GM19023 (cell line): Measurements from ENCODE around the gene ZNF385D.

Source experiments
- ATAC-seq: cut with Tn5 transposase; IDR thresholded peaks from one replicate; pipeline ENCODE4 v1.9.1; 2021; ENCODE audit warnings: mild to moderate bottlenecking, moderate library complexity; ENCODE audit not compliant: unreplicated experiment

Gene ZNF385D

DNA sequence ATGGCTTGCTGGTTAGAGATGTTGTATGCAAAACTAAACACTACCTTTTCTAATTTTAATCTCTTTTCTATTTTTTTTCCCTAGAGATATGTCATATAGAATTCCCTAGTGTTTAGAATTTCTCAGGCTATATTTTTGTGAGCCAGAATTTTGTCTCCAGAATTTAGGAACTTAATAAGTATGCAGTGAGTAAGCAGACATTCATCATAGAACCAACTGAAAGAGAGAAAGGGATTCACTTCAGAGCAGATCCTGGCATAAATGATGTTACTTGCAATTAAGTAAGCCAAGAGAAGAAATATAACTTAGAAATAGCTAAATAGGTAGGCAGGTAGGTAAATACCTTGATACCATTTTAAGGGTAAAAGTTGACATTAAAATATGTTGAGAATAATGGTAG, 288.9 kb downstream of the ZNF385D start:
- no peak for ATAC-seq

- ATAC-seq: no peak
Observed at GRCh38 chr3:21457084-21457483, 293.9 kb downstream of the ZNF385D start.

DNA sequence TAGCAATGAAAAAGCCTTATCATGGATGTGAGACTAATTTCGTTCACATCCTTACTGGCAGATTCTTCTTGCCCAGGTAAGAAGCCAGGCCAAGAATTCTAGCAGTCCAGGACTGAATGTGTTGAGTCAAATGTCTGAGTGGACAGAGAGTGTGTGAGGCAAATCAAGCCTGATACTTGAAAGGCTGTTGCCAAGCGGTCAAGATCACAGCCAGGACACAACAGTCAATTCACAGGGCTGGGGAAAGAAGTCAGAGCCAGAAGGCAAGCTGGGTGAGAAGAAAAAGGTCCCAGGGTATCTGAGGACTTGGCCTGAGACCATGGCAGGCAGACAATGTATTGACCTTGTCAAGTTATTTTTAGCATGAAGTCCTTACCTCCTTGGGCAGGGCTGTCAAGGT, 301.3 kb downstream of the ZNF385D start:
- ATAC-seq: no peak

- ATAC-seq: no peak
Observed at GRCh38 chr3:21447476-21448151, 303.4 kb downstream of the ZNF385D start.

DNA sequence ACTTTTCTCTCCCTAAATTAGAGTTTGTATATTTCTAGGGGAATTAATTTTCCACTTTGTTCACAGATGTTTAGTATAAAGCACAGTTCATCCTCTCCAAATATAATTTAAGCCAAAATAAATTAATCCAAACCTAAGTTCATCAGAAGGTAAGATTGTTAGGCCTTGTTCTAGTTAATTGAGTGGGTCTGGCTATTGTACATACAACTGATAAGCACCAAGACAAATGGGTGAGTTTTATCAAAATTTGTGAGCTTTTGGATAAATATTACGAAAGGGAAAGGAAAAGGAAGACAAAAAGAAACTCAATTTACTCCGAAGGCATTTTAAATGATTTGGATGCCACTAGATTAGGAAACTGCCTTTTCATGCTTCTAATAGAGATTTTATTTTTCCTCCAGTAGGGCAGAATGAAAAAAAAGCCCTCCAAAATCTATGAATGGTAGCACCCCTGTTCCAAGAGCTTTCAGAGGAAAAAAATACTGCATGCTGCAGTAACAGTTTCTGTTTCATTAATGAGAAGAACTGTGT, 304.0 kb downstream of the ZNF385D start:
- no peak for ATAC-seq

DNA sequence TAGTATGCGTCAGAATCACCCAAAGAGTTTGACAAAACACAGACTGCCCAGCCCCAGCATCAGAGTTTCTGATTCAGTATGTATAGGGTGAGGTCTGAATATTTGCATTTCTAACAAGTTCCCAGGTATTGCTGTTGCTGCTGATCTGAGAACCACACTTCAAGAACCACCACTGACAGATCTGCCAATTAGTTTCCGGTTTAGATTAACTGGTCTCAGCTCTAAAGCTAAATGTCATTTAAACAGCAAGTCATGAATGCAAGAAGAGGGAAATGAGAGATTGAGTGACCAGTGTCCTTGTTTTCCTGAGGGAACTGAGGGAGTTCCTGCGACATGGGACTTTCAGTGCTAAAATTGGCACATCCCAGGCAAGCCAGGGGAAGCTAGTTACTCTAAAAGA, 305.0 kb downstream of the ZNF385D start:
- ATAC-seq: peak; percentile 69

GRCh38 chr3:21441821-21442220, 309.2 kb downstream of the ZNF385D start:
- no peak for ATAC-seq

DNA sequence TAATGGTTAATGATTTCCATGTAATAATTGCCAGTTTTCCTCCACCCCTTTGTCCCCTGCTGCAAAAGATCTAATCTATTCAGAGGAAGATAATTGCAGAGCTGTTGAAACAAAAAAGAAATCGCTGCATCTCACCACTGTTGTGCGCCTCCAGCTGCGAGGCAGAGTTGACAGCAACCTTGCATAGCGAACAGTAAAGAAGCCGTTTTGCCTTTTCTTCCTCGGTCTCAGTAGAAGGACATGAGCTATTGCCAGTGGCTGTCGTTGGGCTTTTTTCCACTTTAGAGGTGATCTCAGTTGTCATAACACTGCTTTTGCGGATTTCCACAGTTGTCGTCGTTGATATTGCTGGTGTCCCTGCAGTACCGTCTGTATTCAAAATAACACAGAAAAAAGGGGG, 314.2 kb downstream of the ZNF385D start:
- ATAC-seq: no peak

DNA sequence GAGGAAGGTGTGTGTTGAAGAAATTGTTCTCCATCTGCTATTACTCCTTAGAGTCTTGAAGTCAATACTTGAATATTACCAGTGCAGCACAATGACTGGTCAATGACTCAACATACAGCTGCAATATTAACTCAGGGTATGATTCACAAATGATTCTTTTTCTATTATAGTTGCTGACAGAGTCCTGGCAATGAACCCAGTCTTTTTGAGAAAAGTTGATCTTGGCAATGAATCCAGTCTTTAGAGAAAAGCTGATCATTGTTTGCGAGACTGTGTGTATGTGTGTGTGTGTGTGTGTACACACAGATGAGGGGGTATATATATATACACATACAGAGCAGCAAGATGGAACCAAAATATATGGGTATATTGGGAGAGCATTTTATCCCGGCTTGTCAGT, 315.1 kb downstream of the ZNF385D start:
- no peak for ATAC-seq

DNA sequence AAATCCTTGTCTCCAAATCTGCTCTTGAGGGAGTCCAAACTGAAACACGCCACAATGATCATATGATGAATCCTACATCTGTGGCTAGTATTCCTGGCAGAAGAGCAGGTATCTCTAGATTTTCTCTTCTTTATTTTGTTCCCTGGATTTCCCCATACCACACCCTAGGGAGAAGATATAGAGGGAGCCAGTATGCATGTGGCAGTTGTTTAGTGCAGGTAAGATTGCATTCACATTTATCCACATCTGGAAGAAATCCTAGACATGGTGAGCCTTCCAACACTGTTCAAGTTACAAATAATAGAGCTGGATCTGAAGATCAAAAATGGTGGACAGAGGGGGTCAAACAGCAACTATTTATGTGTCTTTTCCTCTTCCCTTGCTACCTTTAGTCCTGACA, 316.7 kb downstream of the ZNF385D start:
- no peak for ATAC-seq

DNA sequence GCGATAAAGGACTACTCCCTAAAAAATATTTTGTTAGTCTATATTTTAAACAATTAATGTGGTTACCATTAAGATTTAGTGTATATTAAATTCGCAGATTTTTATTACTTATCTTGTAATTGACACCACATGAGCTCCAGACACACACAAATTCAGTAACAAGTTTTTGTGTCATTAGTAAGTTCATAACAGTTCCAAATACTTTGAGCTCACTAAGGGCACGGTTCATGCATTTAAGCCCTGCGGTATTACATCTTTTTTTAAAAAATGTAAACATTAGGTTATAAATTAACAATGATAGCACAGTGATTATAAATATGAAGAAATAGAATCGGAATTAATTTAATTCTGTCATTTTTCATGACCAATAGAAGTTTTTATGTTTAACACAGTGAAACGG, 317.3 kb downstream of the ZNF385D start:
- no peak for ATAC-seq

GRCh38 chr3:21426920-21427319, 324.1 kb downstream of the ZNF385D start:
- no peak for ATAC-seq

DNA sequence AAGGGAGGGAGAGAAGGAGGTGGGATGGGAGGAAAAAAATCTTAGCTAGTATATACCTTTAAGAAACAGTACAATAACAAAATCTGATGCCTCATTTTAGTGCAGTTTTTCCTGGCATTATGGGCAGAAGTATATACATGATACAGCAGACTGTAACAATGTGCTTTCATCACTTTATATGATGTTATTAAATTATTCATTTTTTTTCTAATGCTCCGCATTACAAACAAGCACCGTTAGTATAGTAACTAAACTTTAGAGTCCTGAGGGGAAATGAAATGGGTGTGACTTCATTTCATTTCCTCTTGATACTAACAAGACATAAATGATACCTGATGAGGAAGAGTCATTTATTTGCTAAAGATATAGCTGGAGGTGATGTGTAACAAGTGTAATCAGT, 325.3 kb downstream of the ZNF385D start:
- no peak for ATAC-seq

GRCh38 chr3:21421096-21421495, 329.9 kb downstream of the ZNF385D start:
- ATAC-seq: no peak

DNA sequence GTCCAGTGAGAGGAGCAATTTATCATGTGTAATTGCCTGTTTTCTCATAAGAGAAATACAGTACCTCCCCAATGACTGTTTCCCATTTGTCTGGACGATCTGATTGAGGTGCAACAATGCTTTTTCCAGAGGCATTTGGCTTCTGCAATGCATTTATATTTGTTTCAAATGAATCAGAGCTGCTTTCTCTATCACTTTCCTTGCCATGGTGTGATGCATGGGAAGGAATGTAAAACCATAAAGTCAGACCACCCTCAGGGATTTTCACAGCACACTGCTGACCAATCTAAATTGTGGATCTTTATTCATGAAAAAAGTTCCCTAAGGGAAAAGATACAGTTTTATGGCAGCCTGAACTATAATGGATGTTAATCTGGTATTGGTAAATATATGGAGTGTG, 333.0 kb downstream of the ZNF385D start:
- ATAC-seq: no peak

DNA sequence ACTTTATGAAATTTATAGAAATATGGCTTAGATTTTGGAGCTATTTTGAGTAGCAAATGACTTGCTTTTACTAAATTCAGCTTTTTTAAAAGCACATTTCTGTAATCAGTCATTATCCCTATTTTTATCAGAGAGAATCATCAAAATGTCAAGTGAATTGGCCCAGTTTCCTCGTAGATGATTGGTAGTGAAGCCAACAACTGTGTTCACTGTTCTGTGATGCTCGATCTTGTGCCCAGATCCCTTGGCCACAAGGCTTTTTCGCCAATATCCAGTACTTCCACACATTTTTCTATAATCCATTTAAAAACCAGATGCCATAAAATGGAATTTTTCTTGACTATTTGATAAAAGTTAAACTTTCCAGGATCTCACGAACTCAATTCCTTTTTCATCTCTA, 336.5 kb downstream of the ZNF385D start:
- ATAC-seq: no peak

- ATAC-seq: no peak
Observed at GRCh38 chr3:21411058-21411457, 340.0 kb downstream of the ZNF385D start.

- ATAC-seq: no peak
Observed at GRCh38 chr3:21409401-21409800, 341.6 kb downstream of the ZNF385D start.

- ATAC-seq: no peak
Observed at GRCh38 chr3:21407743-21408142, 343.3 kb downstream of the ZNF385D start.

GRCh38 chr3:21405671-21406667, 345.0 kb downstream of the ZNF385D start:
- no peak for ATAC-seq

GRCh38 chr3:21398461-21398860, 352.5 kb downstream of the ZNF385D start:
- no peak for ATAC-seq
